Measurements from ENCODE around the gene SRSF3.
A peak's percentile ranks its signal among the peaks of the same experiment; 100 is the strongest.

The SRSF3 gene

GRCh38 chr6:36594029-36594815 is at the start of gene SRSF3:
SRSF3 (plus strand) TSS chr6:36594362; CDS start chr6:36596763, 2,401 bp downstream.
- peak within 1 kb of the TSS; percentile 100 for H3K4me3 ChIP-seq (ENCODE audit: low read depth, low read length)
- peak; percentile 12 for TF ChIP-seq CTCF (IDR thresholded peaks at IDR 0.05; ENCODE audit: low read depth, low read length)

GRCh38 chr6:36545767-36546307 is 48.3 kb upstream of the SRSF3 start:
- peak overlapping the region; percentile 96 for H3K4me3 ChIP-seq (ENCODE audit: low read depth, low read length)
- no peak for TF ChIP-seq CTCF (IDR thresholded peaks at IDR 0.05; ENCODE audit: low read depth, low read length)

GRCh38 chr6:36546308-36546919 is 47.7 kb upstream of the SRSF3 start:
- TF ChIP-seq CTCF (IDR thresholded peaks at IDR 0.05; ENCODE audit: low read depth, low read length) = no peak

GRCh38 chr6:36546920-36547645 is 47.1 kb upstream of the SRSF3 start, which contains the start of gene STK38:
STK38 (minus strand) TSS chr6:36547479; CDS start chr6:36540202, 7,277 bp downstream.
- peak within 1 kb of the TSS; percentile 96 for H3K4me3 ChIP-seq (ENCODE audit: low read depth, low read length)
- TF ChIP-seq CTCF (IDR thresholded peaks at IDR 0.05; ENCODE audit: low read depth, low read length) = no peak

More at GRCh38 chr6:36546308-36546919, 47.7 kb upstream of the SRSF3 start:
- peak overlapping the region; percentile 96 for H3K4me3 ChIP-seq (ENCODE audit: low read depth, low read length)

GRCh38 chr6:36547646-36548400 is 46.3 kb upstream of the SRSF3 start:
- H3K4me3 ChIP-seq (ENCODE audit: low read depth, low read length) = peak overlapping the region; percentile 96

More at GRCh38 chr6:36547646-36548400, 46.3 kb upstream of the SRSF3 start:
- no peak for TF ChIP-seq CTCF (IDR thresholded peaks at IDR 0.05; ENCODE audit: low read depth, low read length)

Measured in WI38 (cell line).